K562 (cell line): ENCODE results near the gene RYR1. TPM values are rescaled to one million over a fixed set of nuclear protein-coding genes. Genes with fewer than 3 reads are reported as not detected.

Experiments used
- ATF1 ChIP-seq, 2 experiments: fragments of 450-650 bp in 1 of 2; IDR thresholded peaks; 2 replicates each; pipeline ENCODE4 v1.6.1; 2016; ENCODE audit warnings: missing compliant biosample characterization in 1 of 2, missing genetic modification characterization in 1 of 2
- GABPB1 ChIP-seq: sonication (generic); formaldehyde crosslinking; IDR thresholded peaks from 2 replicates; pipeline ENCODE4 v1.8.0; 2022; ENCODE audit warnings: mild to moderate bottlenecking, missing genetic modification reagents
- HCFC1 ChIP-seq: IDR thresholded peaks from 2 replicates; pipeline ENCODE4 v1.6.1; 2012; ENCODE audit warnings: low read depth, low read length, improper control_type of control experiment
- JUNB ChIP-seq: fragments of 450-650 bp; formaldehyde crosslinking; conservative IDR thresholded peaks from 2 replicates; pipeline ENCODE4 v1.4.0; 2020; ENCODE audit warnings: mild to moderate bottlenecking
- MEF2A ChIP-seq: IDR thresholded peaks from 2 replicates; pipeline ENCODE4 v1.6.1; 2011; ENCODE audit warnings: low read depth, mild to moderate bottlenecking, low read length, moderate library complexity; ENCODE audit not compliant: control insufficient read depth
- MTA1 ChIP-seq: fragments of 450-650 bp; IDR thresholded peaks from 2 replicates; pipeline ENCODE4 v1.6.1; 2017; ENCODE audit warnings: borderline replicate concordance
- NRF1 ChIP-seq, 2 experiments: fragments of 450-650 bp; IDR thresholded peaks in 1 of 2; conservative IDR thresholded peaks in 1 of 2; 2 replicates each; pipeline ENCODE4 v1.6.1; 2014; ENCODE audit warnings: mild to moderate bottlenecking in 2 of 2
- RAD21 ChIP-seq, 2 experiments: fragments of 250-450 bp in 1 of 2; fragments of 450-650 bp in 1 of 2; sonication (Bioruptor Pico) in 1 of 2; formaldehyde crosslinking in 1 of 2; IDR thresholded peaks in 1 of 2; conservative IDR thresholded peaks in 1 of 2; 2 replicates each; pipeline versions ENCODE4 v1.4.0 to v1.8.0; 2020 to 2022; ENCODE audit warnings: mild to moderate bottlenecking in 2 of 2, moderate library complexity in 1 of 2
- SIN3B ChIP-seq: fragments of 450-650 bp; IDR thresholded peaks from 2 replicates; pipeline ENCODE4 v1.6.1; 2017; ENCODE audit warnings: low read depth, mild to moderate bottlenecking, moderate library complexity
- SMARCA4 ChIP-seq: fragments of 450-650 bp; IDR thresholded peaks from 2 replicates; pipeline ENCODE4 v1.6.1; 2016
- SMARCA5 ChIP-seq: fragments of 450-650 bp; IDR thresholded peaks from 2 replicates; pipeline ENCODE4 v1.6.1; 2016
- SPI1 ChIP-seq: IDR thresholded peaks from 2 replicates; pipeline ENCODE4 v1.6.1; 2011; ENCODE audit warnings: low read depth, low read length, control low read depth, borderline replicate concordance
- SRSF7 ChIP-seq: fragments of 200-400 bp; formaldehyde crosslinking; optimal IDR thresholded peaks from 2 replicates; pipeline ENCODE3; 2017; ENCODE audit warnings: mild to moderate bottlenecking, low read depth, low read length
- TSC22D4 ChIP-seq: fragments of 450-650 bp; IDR thresholded peaks from 2 replicates; pipeline ENCODE4 v1.6.1; 2016; ENCODE audit warnings: missing genetic modification characterization, missing biosample characterization, control low read depth
- ZNF830 ChIP-seq: fragments of 250-450 bp; sonication (Bioruptor Pico); IDR thresholded peaks from 2 replicates; pipeline ENCODE4 v1.5.0; 2021; ENCODE audit warnings: mild to moderate bottlenecking
- polyA plus RNA-seq, 8 experiments: library from polyadenylated mRNA; depleted of rRNA in 4 of 8; stranded (reverse) in 5 of 8; unstranded in 3 of 8; fragments of >200 nt; fragmentation: Nextera tagmentation in 2 of 8; fragmentation: Illumina TruSeq in 1 of 8; extraction: Ambion mirVana in 2 of 8; extraction: Trizol in 1 of 8; gene quantifications; 2 replicates each; pipeline versions ENCODE4 v1.2.1 to v1.2.3, GENCODE V29; 2011 to 2014; ENCODE audit warnings: inconsistent platforms in 1 of 8, missing spikeins in 1 of 8
- total RNA-seq, 7 experiments: library from RNA; depleted of rRNA in 6 of 7; stranded (reverse); fragments of >200 nt in 6 of 7; fragmentation: Illumina TruSeq in 2 of 7; extraction: Trizol in 2 of 7; gene quantifications; 2 replicates each; pipeline versions ENCODE4 v1.2.1 to v1.2.3, GENCODE V29; 2011 to 2021; ENCODE audit warnings: low replicate concordance in 1 of 7
- TF ChIP-seq, protein P1 (sequence below): IDR thresholded peaks from 2 replicates; pipeline ENCODE4 v1.6.1; 2016; ENCODE audit warnings: missing genetic modification characterization, missing compliant biosample characterization
- TF ChIP-seq, protein P2 (sequence below): fragments of 450-650 bp; IDR thresholded peaks from one replicate; pipeline ENCODE4 v1.6.1; 2018; ENCODE audit warnings: mild to moderate bottlenecking, moderate library complexity; ENCODE audit not compliant: partially characterized antibody
- TF ChIP-seq, protein P3 (sequence below): sonication (generic); formaldehyde crosslinking; IDR thresholded peaks from 2 replicates; pipeline ENCODE4 v1.8.0; 2022; ENCODE audit warnings: mild to moderate bottlenecking, missing genetic modification reagents
- TF ChIP-seq, protein P4 (sequence below): fragments of 450-650 bp; formaldehyde crosslinking; IDR thresholded peaks from 2 replicates; pipeline ENCODE4 v1.4.0; 2020; ENCODE audit warnings: mild to moderate bottlenecking, mixed read lengths
- TF ChIP-seq, protein P5 (sequence below): fragments of 200-800 bp; sonication (Bioruptor generic); IDR thresholded peaks from 2 replicates; pipeline ENCODE4 v1.6.1; 2017; ENCODE audit warnings: missing genetic modification characterization, missing compliant biosample characterization

Gene RYR1
- total and polyA plus RNA-seq, 9 of the 15 experiments (the other 6 are each of a cell fraction or from before 2014, with no cell fraction given) = 0.11 to 7.4 (median 3.7) TPM

DNA sequence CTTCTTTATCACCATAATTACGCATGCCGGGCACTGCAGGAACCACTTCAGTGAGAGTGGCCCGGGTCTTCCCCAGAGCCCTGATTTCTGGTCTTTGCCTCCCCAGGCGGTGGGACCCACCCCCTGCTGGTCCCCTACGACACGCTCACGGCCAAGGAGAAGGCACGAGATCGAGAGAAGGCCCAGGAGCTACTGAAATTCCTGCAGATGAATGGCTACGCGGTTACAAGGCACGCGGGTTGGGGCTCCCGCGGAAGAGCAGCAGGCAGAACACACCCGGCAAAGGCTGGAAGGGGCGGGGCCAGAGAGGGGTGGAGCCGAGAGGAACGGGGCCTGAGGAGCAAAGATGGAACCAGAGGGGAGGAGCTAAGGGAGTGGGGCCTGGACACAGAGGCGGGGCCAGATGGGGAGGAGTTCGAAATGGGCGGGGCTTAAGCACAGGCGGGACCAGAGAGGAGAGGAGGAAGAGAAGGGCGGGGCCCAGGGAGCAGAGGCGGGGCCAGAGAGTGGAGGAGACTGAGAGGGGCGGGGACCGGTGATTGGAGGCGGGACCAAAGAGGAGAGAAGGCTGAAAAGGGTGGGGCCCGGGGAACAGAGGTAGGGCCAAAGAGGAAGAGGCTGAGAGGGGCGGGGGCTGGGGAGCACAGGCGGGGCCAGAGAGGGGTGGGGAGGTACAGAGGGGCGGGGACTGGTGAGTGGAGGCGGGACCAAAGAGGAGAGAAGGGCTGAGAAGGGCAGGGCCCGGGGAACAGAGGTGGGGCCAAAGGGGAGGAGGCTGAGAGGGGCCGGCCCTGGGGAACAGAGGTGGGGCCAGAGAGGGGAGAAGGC, 73.4 kb downstream of the RYR1 start (continued):
- TF ChIP-seq SRSF7 (no peak), TSC22D4 (tag) (no peak), MTA1 (no peak), SIN3B (no peak), ZNF830 (CRISPR knock-in tag) (no peak), RAD21 (CRISPR knock-in tag; conservative IDR thresholded peaks at IDR 0.05 in 1 of 2, IDR thresholded peaks at IDR 0.05 in 1 of 2) (0 out of 4 replicates have a peak, but pooled peaks of 1 of the 2 experiments have one; percentile 6), HCFC1 (no peak), SMARCA5 (no peak), MEF2A (no peak), SMARCA4 (no peak), GABPB1 (peak; percentile 61; the same call in 1 of the 2 replicates), JUNB (no peak), SPI1 (peak; percentile 64; the same call in 1 of the 2 replicates), NRF1 (conservative IDR thresholded peaks at IDR 0.05 in 1 of 2, IDR thresholded peaks at IDR 0.05 in 1 of 2) (peak; percentile 72 to 76), ATF1 (CRISPR knock-in tag; IDR thresholded peaks at IDR 0.05) (no peak), ATF1 (tag; IDR thresholded peaks at IDR 0.05) (peak; percentile 21; the same call in 1 of the 2 replicates)
- TF ChIP-seq, protein P1, sequence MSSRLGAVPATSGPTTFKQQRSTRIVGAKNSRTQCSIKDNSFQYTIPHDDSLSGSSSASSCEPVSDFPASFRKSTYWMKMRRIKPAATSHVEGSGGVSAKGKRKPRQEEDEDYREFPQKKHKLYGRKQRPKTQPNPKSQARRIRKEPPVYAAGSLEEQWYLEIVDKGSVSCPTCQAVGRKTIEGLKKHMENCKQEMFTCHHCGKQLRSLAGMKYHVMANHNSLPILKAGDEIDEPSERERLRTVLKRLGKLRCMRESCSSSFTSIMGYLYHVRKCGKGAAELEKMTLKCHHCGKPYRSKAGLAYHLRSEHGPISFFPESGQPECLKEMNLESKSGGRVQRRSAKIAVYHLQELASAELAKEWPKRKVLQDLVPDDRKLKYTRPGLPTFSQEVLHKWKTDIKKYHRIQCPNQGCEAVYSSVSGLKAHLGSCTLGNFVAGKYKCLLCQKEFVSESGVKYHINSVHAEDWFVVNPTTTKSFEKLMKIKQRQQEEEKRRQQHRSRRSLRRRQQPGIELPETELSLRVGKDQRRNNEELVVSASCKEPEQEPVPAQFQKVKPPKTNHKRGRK (tag) = no peak
- TF ChIP-seq, protein P2, sequence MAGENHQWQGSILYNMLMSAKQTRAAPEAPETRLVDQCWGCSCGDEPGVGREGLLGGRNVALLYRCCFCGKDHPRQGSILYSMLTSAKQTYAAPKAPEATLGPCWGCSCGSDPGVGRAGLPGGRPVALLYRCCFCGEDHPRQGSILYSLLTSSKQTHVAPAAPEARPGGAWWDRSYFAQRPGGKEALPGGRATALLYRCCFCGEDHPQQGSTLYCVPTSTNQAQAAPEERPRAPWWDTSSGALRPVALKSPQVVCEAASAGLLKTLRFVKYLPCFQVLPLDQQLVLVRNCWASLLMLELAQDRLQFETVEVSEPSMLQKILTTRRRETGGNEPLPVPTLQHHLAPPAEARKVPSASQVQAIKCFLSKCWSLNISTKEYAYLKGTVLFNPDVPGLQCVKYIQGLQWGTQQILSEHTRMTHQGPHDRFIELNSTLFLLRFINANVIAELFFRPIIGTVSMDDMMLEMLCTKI = no peak
- TF ChIP-seq, protein P3, sequence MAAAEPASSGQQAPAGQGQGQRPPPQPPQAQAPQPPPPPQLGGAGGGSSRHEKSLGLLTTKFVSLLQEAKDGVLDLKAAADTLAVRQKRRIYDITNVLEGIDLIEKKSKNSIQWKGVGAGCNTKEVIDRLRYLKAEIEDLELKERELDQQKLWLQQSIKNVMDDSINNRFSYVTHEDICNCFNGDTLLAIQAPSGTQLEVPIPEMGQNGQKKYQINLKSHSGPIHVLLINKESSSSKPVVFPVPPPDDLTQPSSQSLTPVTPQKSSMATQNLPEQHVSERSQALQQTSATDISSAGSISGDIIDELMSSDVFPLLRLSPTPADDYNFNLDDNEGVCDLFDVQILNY (CRISPR knock-in tag) = 0 out of 2 replicates have a peak, but pooled peaks have one; percentile 80
- TF ChIP-seq, protein P4, sequence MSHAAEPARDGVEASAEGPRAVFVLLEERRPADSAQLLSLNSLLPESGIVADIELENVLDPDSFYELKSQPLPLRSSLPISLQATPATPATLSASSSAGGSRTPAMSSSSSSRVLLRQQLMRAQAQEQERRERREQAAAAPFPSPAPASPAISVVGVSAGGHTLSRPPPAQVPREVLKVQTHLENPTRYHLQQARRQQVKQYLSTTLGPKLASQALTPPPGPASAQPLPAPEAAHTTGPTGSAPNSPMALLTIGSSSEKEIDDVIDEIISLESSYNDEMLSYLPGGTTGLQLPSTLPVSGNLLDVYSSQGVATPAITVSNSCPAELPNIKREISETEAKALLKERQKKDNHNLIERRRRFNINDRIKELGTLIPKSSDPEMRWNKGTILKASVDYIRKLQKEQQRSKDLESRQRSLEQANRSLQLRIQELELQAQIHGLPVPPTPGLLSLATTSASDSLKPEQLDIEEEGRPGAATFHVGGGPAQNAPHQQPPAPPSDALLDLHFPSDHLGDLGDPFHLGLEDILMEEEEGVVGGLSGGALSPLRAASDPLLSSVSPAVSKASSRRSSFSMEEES (CRISPR knock-in tag) = no peak
- TF ChIP-seq, protein P5, sequence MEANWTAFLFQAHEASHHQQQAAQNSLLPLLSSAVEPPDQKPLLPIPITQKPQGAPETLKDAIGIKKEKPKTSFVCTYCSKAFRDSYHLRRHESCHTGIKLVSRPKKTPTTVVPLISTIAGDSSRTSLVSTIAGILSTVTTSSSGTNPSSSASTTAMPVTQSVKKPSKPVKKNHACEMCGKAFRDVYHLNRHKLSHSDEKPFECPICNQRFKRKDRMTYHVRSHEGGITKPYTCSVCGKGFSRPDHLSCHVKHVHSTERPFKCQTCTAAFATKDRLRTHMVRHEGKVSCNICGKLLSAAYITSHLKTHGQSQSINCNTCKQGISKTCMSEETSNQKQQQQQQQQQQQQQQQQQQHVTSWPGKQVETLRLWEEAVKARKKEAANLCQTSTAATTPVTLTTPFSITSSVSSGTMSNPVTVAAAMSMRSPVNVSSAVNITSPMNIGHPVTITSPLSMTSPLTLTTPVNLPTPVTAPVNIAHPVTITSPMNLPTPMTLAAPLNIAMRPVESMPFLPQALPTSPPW = peak; percentile 74
